C4-2B (cell line): Measurements from ENCODE around the gene CA4.

Source experiments
- H3K27ac ChIP-seq: fragments of 450-650 bp; 2 replicates; pipeline ENCODE4 v1.5.1; 2017
- CTCF ChIP-seq: fragments of 450-650 bp; conservative IDR thresholded peaks from 2 replicates; pipeline ENCODE4 v1.5.1; 2017; ENCODE audit warnings: mild to moderate bottlenecking
- ZFX ChIP-seq: fragments of 450-650 bp; IDR thresholded peaks from 2 replicates; pipeline ENCODE4 v1.6.1; 2017

Gene CA4

GRCh38 chr17:60128171-60128859 is 21.5 kb upstream of the CA4 start:
- TF ChIP-seq CTCF (no peak), ZFX (no peak)
- no peak overlapping the region for H3K27ac ChIP-seq

DNA sequence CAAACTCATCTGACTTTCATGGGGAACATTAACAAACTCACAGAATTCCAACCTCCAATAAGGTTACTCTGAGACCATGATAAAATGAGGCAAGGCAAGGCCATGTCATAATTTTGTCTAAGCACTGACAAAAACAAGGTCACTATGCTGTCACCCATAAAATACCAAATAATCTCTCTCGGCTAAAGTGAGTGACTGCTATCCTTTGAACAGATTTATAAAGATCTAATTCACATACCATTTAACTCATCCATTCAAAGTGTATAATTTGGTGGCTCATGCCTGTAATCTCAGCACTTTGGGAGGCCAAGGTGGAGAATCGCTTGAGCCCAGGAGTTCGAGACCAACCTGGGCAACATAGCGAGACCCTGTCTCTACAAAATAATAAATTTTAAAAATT is 20.6 kb upstream of the CA4 start:
- H3K27ac ChIP-seq = no peak overlapping the region
- TF ChIP-seq ZFX = no peak
- no peak for TF ChIP-seq CTCF

GRCh38 chr17:60130466-60130865 is 19.3 kb upstream of the CA4 start:
- TF ChIP-seq ZFX (no peak), CTCF (no peak)

GRCh38 chr17:60134396-60135150 is 15.2 kb upstream of the CA4 start:
- TF ChIP-seq CTCF (no peak), ZFX (no peak)
- peak overlapping the region; percentile 64 for H3K27ac ChIP-seq

More at GRCh38 chr17:60130466-60130865, 19.3 kb upstream of the CA4 start:
- no peak overlapping the region for H3K27ac ChIP-seq

DNA sequence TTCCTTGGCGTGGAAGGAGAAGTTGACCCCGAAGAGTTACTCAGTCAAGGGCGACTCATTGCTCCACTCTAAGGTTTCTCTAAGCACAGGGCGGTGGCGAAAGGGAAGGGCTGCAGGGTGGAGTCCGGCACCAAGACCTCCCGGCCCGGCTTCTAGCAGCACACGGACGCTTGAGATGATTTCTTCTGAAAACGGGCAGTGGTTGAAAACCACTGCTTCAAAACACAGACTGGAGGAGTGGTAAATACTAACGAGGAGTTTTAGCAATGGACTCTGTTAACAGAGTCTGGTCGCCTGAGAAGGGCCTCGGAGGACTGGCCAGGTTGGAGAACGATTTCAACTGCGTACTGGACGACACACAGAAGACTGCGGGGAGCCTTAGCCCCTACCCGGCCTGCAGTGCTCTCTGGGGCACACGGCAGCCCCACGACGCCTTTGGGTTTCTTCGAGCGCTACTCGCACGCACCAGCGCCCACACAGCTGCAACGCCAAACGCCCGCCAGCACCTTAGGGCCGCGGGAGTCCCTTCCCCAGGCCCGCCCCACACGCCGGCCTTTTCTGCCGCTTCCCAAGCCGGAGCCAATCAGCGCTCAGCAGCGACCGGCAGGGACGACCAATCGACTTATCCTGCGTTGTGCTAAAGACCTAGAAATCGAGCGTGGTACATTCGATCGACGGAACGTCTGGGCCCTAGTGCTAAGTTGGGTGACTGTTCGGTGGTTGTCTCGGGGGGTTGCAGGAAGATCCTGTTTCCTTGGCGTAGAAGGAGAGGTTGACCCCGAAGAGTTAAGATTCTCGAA is 14.4 kb upstream of the CA4 start:
- H3K27ac ChIP-seq = peak overlapping the region; percentile 64

GRCh38 chr17:60135951-60136666 is 13.7 kb upstream of the CA4 start:
- TF ChIP-seq CTCF = no peak
- TF ChIP-seq ZFX = no peak

More for the DNA sequence above, 14.4 kb upstream of the CA4 start:
- TF ChIP-seq CTCF (no peak), ZFX (peak; percentile 76; the same call in 1 of the 2 replicates)

More at GRCh38 chr17:60135951-60136666, 13.7 kb upstream of the CA4 start:
- H3K27ac ChIP-seq = peak overlapping the region; percentile 64; the same call in 1 of the 2 replicates
